PFSK-1 (cell line): ENCODE measurements around the gene NRXN3.

Experiments
- FOXP2 ChIP-seq: optimal IDR thresholded peaks from 2 replicates; pipeline ENCODE3; 2011; ENCODE audit warnings: borderline replicate concordance, control low read depth, inconsistent platforms; ENCODE audit not compliant: insufficient read depth; ENCODE audit errors: extremely low read length, extremely low read depth
- POLR2AphosphoS5 ChIP-seq: IDR thresholded peaks from 2 replicates; pipeline ENCODE4 v1.6.1; 2012; ENCODE audit warnings: low read depth, mild to moderate bottlenecking, control low read depth, low read length, moderate library complexity
- REST ChIP-seq, 2 experiments: IDR thresholded peaks; 2 replicates each; pipeline versions ENCODE4 v1.6.1 to v1.8.0; 2011 to 2012; ENCODE audit warnings: low read depth in 2 of 2, low read length in 2 of 2, control low read depth in 1 of 2, inconsistent platforms in 1 of 2, mild to moderate bottlenecking in 1 of 2, moderate library complexity in 1 of 2; ENCODE audit not compliant: insufficient read depth in 1 of 2
- SIN3A ChIP-seq: IDR thresholded peaks from 2 replicates; pipeline ENCODE4 v1.6.1; 2012; ENCODE audit warnings: mild to moderate bottlenecking, low read length, moderate library complexity, borderline replicate concordance; ENCODE audit not compliant: insufficient read depth
- TAF1 ChIP-seq: IDR thresholded peaks from 2 replicates; pipeline ENCODE4 v1.6.1; 2012; ENCODE audit warnings: low read length, control low read depth, borderline replicate concordance; ENCODE audit not compliant: insufficient read depth

NRXN3 gene

GRCh38 chr14:78498062-78498595 lies 328.0 kb downstream of the NRXN3 start:
- TF ChIP-seq FOXP2 (no peak), POLR2AphosphoS5 (no peak), SIN3A (no peak), REST (IDR thresholded peaks at IDR 0.05; ENCODE audit: insufficient read depth in 1 of 2, low read depth in 2 of 2, low read length in 2 of 2) (no peak)

GRCh38 chr14:78501909-78502308 lies 331.7 kb downstream of the NRXN3 start:
- no peak for TF ChIP-seq POLR2AphosphoS5
- no peak for TF ChIP-seq TAF1
- no peak for TF ChIP-seq REST (IDR thresholded peaks at IDR 0.05; ENCODE audit: insufficient read depth in 1 of 2, low read depth in 2 of 2, low read length in 2 of 2)
- TF ChIP-seq FOXP2 = no peak
- TF ChIP-seq SIN3A = no peak

GRCh38 chr14:78508023-78508422 lies 337.9 kb downstream of the NRXN3 start:
- TF ChIP-seq SIN3A (no peak), POLR2AphosphoS5 (no peak), FOXP2 (no peak), TAF1 (no peak), REST (IDR thresholded peaks at IDR 0.05; ENCODE audit: insufficient read depth in 1 of 2, low read depth in 2 of 2, low read length in 2 of 2) (no peak)

- TF ChIP-seq REST (IDR thresholded peaks at IDR 0.05; ENCODE audit: insufficient read depth in 1 of 2, low read depth in 2 of 2, low read length in 2 of 2) (no peak), TAF1 (no peak), FOXP2 (no peak), SIN3A (no peak), POLR2AphosphoS5 (no peak)
These were observed 339.3 kb downstream of the NRXN3 start for GRCh38 chr14:78509516-78509915.

- TF ChIP-seq POLR2AphosphoS5 = no peak
- TF ChIP-seq FOXP2 = no peak
- no peak for TF ChIP-seq REST (IDR thresholded peaks at IDR 0.05; ENCODE audit: insufficient read depth in 1 of 2, low read depth in 2 of 2, low read length in 2 of 2)
- no peak for TF ChIP-seq TAF1
- TF ChIP-seq SIN3A = no peak
These were observed 341.8 kb downstream of the NRXN3 start for GRCh38 chr14:78512021-78512420.
